Activated T-helper 17 cell treated with anti-CD3 and anti-CD28 coated beads, Interleukin-2, amount 50 U/mL, for 72 hours (primary cell): ENCODE results near the gene BHLHA15. TPM values are rescaled to one million over a fixed set of nuclear protein-coding genes. Genes with fewer than 3 reads are reported as not detected.

Source experiments
- ATAC-seq: fragments of 150-1000 bp; cut with Tn5 transposase; replicated peaks from 2 replicates; pipeline ENCODE4 v1.10.0; 2021; ENCODE audit warnings: mild to moderate bottlenecking, moderate library complexity
- H3K27ac Mint-ChIP-seq: one replicate; pipeline ENCODE4 v1.8.0; 2022; ENCODE audit warnings: mixed read lengths
- H3K27me3 Mint-ChIP-seq: one replicate; pipeline ENCODE4 v1.8.0; 2022; ENCODE audit warnings: mixed read lengths
- H3K36me3 Mint-ChIP-seq: one replicate; pipeline ENCODE4 v1.8.0; 2022; ENCODE audit warnings: low read depth, mild to moderate bottlenecking, mixed read lengths
- H3K4me1 Mint-ChIP-seq: one replicate; pipeline ENCODE4 v1.8.0; 2022; ENCODE audit warnings: mixed read lengths
- H3K4me3 Mint-ChIP-seq: one replicate; pipeline ENCODE4 v1.8.0; 2022; ENCODE audit warnings: mild to moderate bottlenecking, mixed read lengths
- H3K9me3 Mint-ChIP-seq: one replicate; pipeline ENCODE4 v1.8.0; 2022; ENCODE audit warnings: mixed read lengths
- total RNA-seq, 2 donors: library from RNA; stranded (reverse); gene quantifications; one replicate each; pipeline ENCODE4 v1.2.3, GENCODE V29; 2022

Gene BHLHA15
- total RNA-seq, 2 donors from 2014 or later = not detected

DNA sequence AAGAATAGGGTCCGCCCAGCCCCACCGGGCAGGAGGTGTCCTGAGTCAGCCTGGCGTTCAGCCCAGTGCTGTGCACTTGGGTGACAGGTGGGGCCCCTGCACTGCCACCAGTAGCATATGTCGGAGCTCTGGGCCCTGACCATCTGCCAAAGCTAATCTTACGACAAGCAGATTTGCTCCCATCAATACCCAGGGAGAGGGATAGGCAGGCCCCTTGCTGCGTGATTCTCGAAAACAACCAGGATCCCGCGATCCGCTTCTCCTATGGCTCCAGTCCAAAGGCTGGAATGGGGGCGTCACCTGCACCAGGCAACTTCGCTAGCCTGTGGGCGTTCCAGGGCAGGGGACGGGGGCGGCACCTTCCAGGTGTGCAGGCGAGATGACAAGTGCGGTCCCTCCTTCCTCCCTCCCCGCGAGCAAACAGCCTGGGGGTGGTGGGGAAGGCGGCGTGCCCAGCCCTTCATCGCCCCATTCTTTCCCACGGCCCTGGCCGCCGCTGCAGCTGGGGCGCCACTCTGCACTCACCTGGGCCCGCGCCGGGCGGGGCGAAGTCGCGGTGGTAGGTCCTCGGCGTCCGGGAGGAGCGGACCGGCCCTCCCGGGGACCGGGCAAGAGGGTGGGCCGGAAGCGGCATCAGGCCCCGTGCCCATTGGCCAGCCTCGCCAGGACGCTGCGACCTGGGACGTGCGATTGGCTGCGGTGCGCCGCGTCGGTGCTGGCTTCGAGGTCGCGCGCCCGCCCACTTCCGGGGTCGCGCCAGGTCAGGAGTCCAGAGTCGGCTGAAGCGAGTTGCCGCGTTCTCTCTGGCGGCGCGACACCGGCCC is 40.6 kb downstream of the BHLHA15 start, which contains the start of gene TECPR1:
Gene TECPR1, minus strand, starts transcription at position 632 of the 824 bp plus-strand sequence. CDS start 6,086 bp downstream, outside the sequence.
- Mint-ChIP-seq H3K4me1 (peaks cover 29% of the 10 kb centered on the region), H3K27ac (peak within 1 kb of the TSS; percentile 94), H3K27me3 (no peaks in the 10 kb centered on the region), H3K9me3 (no peaks in the 10 kb centered on the region), H3K4me3 (peak within 1 kb of the TSS; percentile 94), H3K36me3 (peaks cover 34% of the 10 kb centered on the region)
- ATAC-seq = peak; percentile 97

GRCh38 chr7:98252425-98253054 is 41.3 kb downstream of the BHLHA15 start:
- peaks cover 41% of the 10 kb centered on the region for H3K36me3 Mint-ChIP-seq
- H3K27ac Mint-ChIP-seq = peak overlapping the region; percentile 88
- H3K4me1 Mint-ChIP-seq = peaks cover 29% of the 10 kb centered on the region
- ATAC-seq = peak; percentile 36
- H3K9me3 Mint-ChIP-seq = no peaks in the 10 kb centered on the region
- H3K4me3 Mint-ChIP-seq = peak overlapping the region; percentile 94
- no peaks in the 10 kb centered on the region for H3K27me3 Mint-ChIP-seq

GRCh38 chr7:98254516-98254915 is 43.3 kb downstream of the BHLHA15 start:
- no peak for ATAC-seq
- peaks cover 33% of the 10 kb centered on the region for H3K36me3 Mint-ChIP-seq
- H3K27me3 Mint-ChIP-seq = no peaks in the 10 kb centered on the region
- peak overlapping the region; percentile 48 for H3K4me3 Mint-ChIP-seq
- no peaks in the 10 kb centered on the region for H3K9me3 Mint-ChIP-seq
- H3K4me1 Mint-ChIP-seq = peaks cover 19% of the 10 kb centered on the region
- peak overlapping the region; percentile 94 for H3K27ac Mint-ChIP-seq

- Mint-ChIP-seq H3K9me3 (no peaks in the 10 kb centered on the region), H3K4me1 (peaks cover 15% of the 10 kb centered on the region), H3K27me3 (no peaks in the 10 kb centered on the region), H3K36me3 (peaks cover 28% of the 10 kb centered on the region), H3K27ac (peak overlapping the region; percentile 94), H3K4me3 (peak overlapping the region; percentile 48)
- peak; percentile 25 for ATAC-seq
Observed at GRCh38 chr7:98254951-98255610, 43.8 kb downstream of the BHLHA15 start.

GRCh38 chr7:98256431-98256830 is 45.2 kb downstream of the BHLHA15 start:
- H3K9me3 Mint-ChIP-seq = no peaks in the 10 kb centered on the region
- peak overlapping the region; percentile 54 for H3K27ac Mint-ChIP-seq
- H3K4me1 Mint-ChIP-seq = peaks cover 8% of the 10 kb centered on the region
- no peaks in the 10 kb centered on the region for H3K27me3 Mint-ChIP-seq
- H3K36me3 Mint-ChIP-seq = peaks cover 27% of the 10 kb centered on the region
- ATAC-seq = no peak
- no peak overlapping the region for H3K4me3 Mint-ChIP-seq

- no peak overlapping the region for H3K4me3 Mint-ChIP-seq
- peaks cover 37% of the 10 kb centered on the region for H3K36me3 Mint-ChIP-seq
- H3K9me3 Mint-ChIP-seq = no peaks in the 10 kb centered on the region
- no peak for ATAC-seq
- H3K27me3 Mint-ChIP-seq = no peaks in the 10 kb centered on the region
- H3K4me1 Mint-ChIP-seq = peaks cover 8% of the 10 kb centered on the region
- H3K27ac Mint-ChIP-seq = no peak overlapping the region
Observed at GRCh38 chr7:98257701-98258100, 46.5 kb downstream of the BHLHA15 start.

Other genes with a start within 250 kb of the BHLHA15 start
- not detected for gene OCM2, start 221.2 kb upstream of the BHLHA15 start, total RNA-seq
- gene LMTK2, start 104.6 kb upstream of the BHLHA15 start, total RNA-seq = 10 to 100 TPM in 1 of 2 donors, 1 to 10 TPM in 1; 8.6 to 15.8 TPM
- 10 to 100 TPM; 29.0 to 37.1 TPM for gene TECPR1, start 40.8 kb downstream of the BHLHA15 start, total RNA-seq
- 10 to 100 TPM; 48.2 to 52.6 TPM for gene BRI3, start 70.2 kb downstream of the BHLHA15 start, total RNA-seq
- 1 to 10 TPM; 1.2 to 6.0 TPM for gene BAIAP2L1, start 189.7 kb downstream of the BHLHA15 start, total RNA-seq